Sciatic nerve (tissue), 2 donors: ENCODE results near the gene COL6A1. TPM values are rescaled to one million over a fixed set of nuclear protein-coding genes. Genes with fewer than 3 reads are reported as not detected.
A peak's percentile ranks its signal among the peaks of the same experiment; 100 is the strongest.
"Not testable (repeated sequence)": the region's sequence is repeated elsewhere in the genome, so short reads cannot be mapped to it uniquely, and the experiment has no call there.

Experiments
- ATAC-seq: fragments of 200-7000 bp; cut with Tn5 transposase; one replicate; pipeline ENCODE4 v1.9.1; 2020; ENCODE audit warnings: mild to moderate bottlenecking, moderate library complexity
- DNase-seq: peaks from one replicate; pipeline ENCODE4 v3.0.0-alpha.2; 2020; ENCODE audit warnings: low spot score
- intact Hi-C: fragments of 100-400 bp; cut with DNase I; formaldehyde crosslinking; loops from one replicate; pipeline ENCODE4 v1.14.2; 2022
- total RNA-seq: library from RNA; stranded (reverse); fragmentation: NEBNext Ultra II Directional; extraction: Animal tissue kit (Norgen Biotek cat#: 25700); gene quantifications from one replicate; pipeline ENCODE4 v1.2.1, GENCODE V29; 2021
- donor health status: DM: no; HTN: no; CAD: no.
- donor health status: DM: no; HTN: no; CAD: no.

The COL6A1 gene
- total RNA-seq, 1 donor from 2014 or later: 247 TPM

GRCh38 chr21:46000182-46000730 lies 18.7 kb downstream of the COL6A1 start:
- DNase-seq (peak; percentile 58), ATAC-seq (peak; percentile 55)
- intact Hi-C loops: no loop called here

GRCh38 chr21:46000731-46001641 lies 19.4 kb downstream of the COL6A1 start:
- peak; percentile 69 for ATAC-seq
- intact Hi-C loops: no loop called here
- no peak for DNase-seq

GRCh38 chr21:46001821-46002681 lies 20.5 kb downstream of the COL6A1 start:
- no peak for ATAC-seq

GRCh38 chr21:46002841-46003574 lies 21.4 kb downstream of the COL6A1 start:
- no peak for ATAC-seq

More at GRCh38 chr21:46001821-46002681, 20.5 kb downstream of the COL6A1 start:
- no peak for DNase-seq
- intact Hi-C loops: no loop called here

GRCh38 chr21:46003575-46004007 lies 22.0 kb downstream of the COL6A1 start:
- ATAC-seq (no peak), DNase-seq (no peak)
- intact Hi-C loops: no loop called here

More at GRCh38 chr21:46002841-46003574, 21.4 kb downstream of the COL6A1 start:
- DNase-seq: no peak
- intact Hi-C loops: no loop called here

- DNase-seq (no peak), ATAC-seq (no peak)
- intact Hi-C loops: no loop called here
Observed at GRCh38 chr21:46004168-46004861, 22.7 kb downstream of the COL6A1 start.

GRCh38 chr21:46005081-46005480 lies 23.5 kb downstream of the COL6A1 start:
- ATAC-seq (no peak), DNase-seq (no peak)
- intact Hi-C loops: no loop called here

- intact Hi-C loops: no loop called here
- ATAC-seq (no peak), DNase-seq (no peak)
Observed at GRCh38 chr21:46005481-46005881, 23.9 kb downstream of the COL6A1 start.

- ATAC-seq, DNase-seq, intact Hi-C loops: not testable (repeated sequence)
Observed at GRCh38 chr21:46005894-46006546, 24.4 kb downstream of the COL6A1 start.

- intact Hi-C loops: no loop called here
- ATAC-seq (no peak), DNase-seq (no peak)
Observed at GRCh38 chr21:46006547-46007491, 25.2 kb downstream of the COL6A1 start.

- no peak for ATAC-seq
- no peak for DNase-seq
- intact Hi-C loops: no loop called here
Observed at GRCh38 chr21:46007492-46007868, 25.9 kb downstream of the COL6A1 start.

GRCh38 chr21:46008893-46009621 lies 27.5 kb downstream of the COL6A1 start:
- intact Hi-C loops: no loop called here
- no peak for DNase-seq
- no peak for ATAC-seq

- DNase-seq: no peak
- no peak for ATAC-seq
- intact Hi-C loops: no loop called here
Observed at GRCh38 chr21:46009951-46010705, 28.6 kb downstream of the COL6A1 start.

- intact Hi-C loops: no loop called here
Observed at GRCh38 chr21:46011267-46011967, 29.8 kb downstream of the COL6A1 start.

GRCh38 chr21:46012154-46012553 lies 30.6 kb downstream of the COL6A1 start:
- no peak for DNase-seq

More at GRCh38 chr21:46011267-46011967, 29.8 kb downstream of the COL6A1 start:
- DNase-seq: no peak
- ATAC-seq: peak; percentile 29

More at GRCh38 chr21:46012154-46012553, 30.6 kb downstream of the COL6A1 start:
- ATAC-seq: peak; percentile 40
- intact Hi-C loops: no loop called here
